Sigmoid colon (tissue), 7 donors: ENCODE results near the gene SPAG5. TPM values are rescaled to one million over a fixed set of nuclear protein-coding genes. Genes with fewer than 3 reads are reported as not detected.

ENCODE experiments used
- DNase-seq: peaks from one replicate; pipeline ENCODE4 v3.0.0-alpha.2; 2019
- H3K27ac ChIP-seq, 4 donors: fragments of 200-600 bp; sonication (generic); one replicate each; pipeline ENCODE4 v1.5.1; 2016 to 2019; ENCODE audit warnings: mild to moderate bottlenecking in 1 of 4
- H3K27me3 ChIP-seq, 3 donors: fragments of 200-600 bp; sonication (generic); one replicate each; pipeline ENCODE4 v1.5.1; 2019; ENCODE audit warnings: mild to moderate bottlenecking in 1 of 3
- H3K36me3 ChIP-seq, 4 donors: fragments of 200-600 bp; sonication (generic); one replicate each; pipeline ENCODE4 v1.5.1; 2016 to 2019
- H3K4me1 ChIP-seq, 4 donors: fragments of 200-600 bp; sonication (generic); one replicate each; pipeline ENCODE4 v1.5.1; 2017 to 2019
- H3K4me3 ChIP-seq, 4 donors: fragments of 200-600 bp; sonication (generic); one replicate each; pipeline ENCODE4 v1.5.1; 2017 to 2019; ENCODE audit warnings: mild to moderate bottlenecking in 2 of 4, moderate library complexity in 1 of 4
- H3K9me3 ChIP-seq, 4 donors: fragments of 200-600 bp in 3 of 4; sonication (generic) in 3 of 4; one replicate each; pipeline versions ENCODE4 v1.5.1 to v1.6.1; 2013 to 2019
- CTCF ChIP-seq, 4 experiments: fragments of 450-650 bp in 3 of 4; fragments of 200-600 bp in 1 of 4; IDR thresholded peaks; one replicate each; pipeline ENCODE4 v1.5.1; 2016 to 2019; ENCODE audit warnings: antibody characterized with exemption in 4 of 4, mild to moderate bottlenecking in 3 of 4, moderate library complexity in 2 of 4
- EP300 ChIP-seq, 4 donors: sonication (generic); formaldehyde crosslinking; IDR thresholded peaks; one replicate each; pipeline ENCODE4 v1.6.1; 2017; ENCODE audit warnings: antibody characterized with exemption in 4 of 4
- POLR2A ChIP-seq, 2 donors: fragments of 450-650 bp; IDR thresholded peaks; one replicate each; pipeline ENCODE4 v1.6.1; 2016; ENCODE audit warnings: antibody characterized with exemption in 2 of 2, mild to moderate bottlenecking in 2 of 2, moderate library complexity in 2 of 2
- POLR2AphosphoS5 ChIP-seq, 4 donors: sonication (generic); formaldehyde crosslinking; IDR thresholded peaks; one replicate each; pipeline ENCODE4 v1.6.1; 2017; ENCODE audit warnings: antibody characterized with exemption in 4 of 4
- WGBS, 2 donors: extraction: QIAGEN DNeasy Blood & Tissue Kit; methylation state at CpG; one replicate each; pipeline ENCODE4 v1.1.7; 2013; 5-methylcytosine and 5-hydroxymethylcytosine counted together
- intact Hi-C: fragments of 100-400 bp; cut with DNase I; formaldehyde crosslinking; loops from one replicate; pipeline ENCODE4 v1.15.1; 2023
- polyA plus RNA-seq, 3 donors: library from polyadenylated mRNA; stranded (reverse); fragments of 200-250 nt; gene quantifications; one replicate each; pipeline ENCODE4 v1.2.3, GENCODE V29; 2013
- total RNA-seq, 4 donors: library from RNA; depleted of rRNA; stranded (reverse); fragments of >200 nt; gene quantifications; one replicate each; pipeline ENCODE4 v1.1.0, GENCODE V29; 2016
- donor health status: healthy with polysubstance abuse.
- donor health status: Bipolar disorder and iron deficiency.
- donor health status: healthy.

Gene SPAG5
- total and polyA plus RNA-seq, 7 donors, result 0.33 to 35.2 (median 3.9) TPM

DNA sequence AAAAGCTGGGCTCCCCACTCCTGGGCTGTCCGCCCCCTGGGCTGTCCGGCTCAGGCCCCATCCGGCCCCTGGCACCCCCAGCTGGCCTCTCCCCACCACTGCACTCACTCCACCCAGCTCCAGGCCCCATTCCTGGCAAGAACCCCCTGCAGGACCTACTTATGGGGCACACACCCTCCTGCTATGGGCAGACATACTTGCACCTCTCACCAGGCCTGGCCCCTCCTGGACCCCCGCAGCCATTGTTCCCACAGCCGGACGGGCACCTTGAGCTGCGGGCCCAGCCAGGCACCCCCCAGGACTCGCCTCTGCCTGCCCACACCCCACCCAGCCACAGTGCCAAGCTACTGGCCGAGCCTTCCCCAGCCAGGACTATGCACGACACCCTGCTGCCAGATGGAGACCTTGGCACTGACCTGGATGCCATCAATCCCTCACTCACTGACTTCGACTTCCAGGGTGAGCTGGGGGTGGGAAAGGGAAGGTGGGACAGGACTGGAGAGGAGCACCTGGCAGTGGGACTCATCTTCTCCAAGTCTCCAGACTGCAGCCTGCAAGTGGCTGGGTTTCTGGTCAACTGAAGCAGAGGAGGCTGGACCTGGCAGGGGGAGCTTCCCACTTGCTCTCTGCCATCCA, 64.0 kb downstream of the SPAG5 start:
- Histone ChIP-seq H3K4me3 (no peak overlapping the region), H3K36me3 (no peaks in the 10 kb centered on the region), H3K4me1 (no peaks in the 10 kb centered on the region), H3K9me3 (no peaks in the 10 kb centered on the region), H3K27me3 (peaks cover 0 to 5% (median 0%) of the 10 kb centered on the region in 3 donors), H3K27ac (no peak overlapping the region)
- WGBS, 2 donors, result 90 to 92% methylated on average over 11 of the region's 11 CpGs
- intact Hi-C loops, result no loop called here
- no peak for TF ChIP-seq CTCF (IDR thresholded peaks at IDR 0.05)
- TF ChIP-seq POLR2A (IDR thresholded peaks at IDR 0.05), result no peak
- no peak for TF ChIP-seq POLR2AphosphoS5 (IDR thresholded peaks at IDR 0.05)
- no peak for TF ChIP-seq EP300 (IDR thresholded peaks at IDR 0.05)
- DNase-seq, result no peak

- Histone ChIP-seq H3K4me3 (no peak overlapping the region), H3K27ac (no peak overlapping the region), H3K9me3 (no peaks in the 10 kb centered on the region), H3K4me1 (no peaks in the 10 kb centered on the region), H3K36me3 (no peaks in the 10 kb centered on the region), H3K27me3 (peaks cover 0 to 5% (median 0%) of the 10 kb centered on the region in 3 donors)
- intact Hi-C loops, result no loop called here
- DNase-seq, result no peak
- 26 to 69% methylated on average over 16 of the region's 16 CpGs for WGBS, 2 donors
- TF ChIP-seq POLR2AphosphoS5 (IDR thresholded peaks at IDR 0.05) (no peak), POLR2A (IDR thresholded peaks at IDR 0.05) (no peak), CTCF (IDR thresholded peaks at IDR 0.05) (no peak), EP300 (IDR thresholded peaks at IDR 0.05) (no peak)
Observed at GRCh38 chr17:28533091-28533807, 65.6 kb downstream of the SPAG5 start.

GRCh38 chr17:28532050-28532960, 66.5 kb downstream of the SPAG5 start:
- WGBS, 2 donors, result 53 to 75% methylated on average over 7 of the region's 7 CpGs
- Histone ChIP-seq H3K27ac (no peak overlapping the region), H3K4me1 (no peaks in the 10 kb centered on the region), H3K4me3 (no peak overlapping the region), H3K36me3 (no peaks in the 10 kb centered on the region), H3K9me3 (no peaks in the 10 kb centered on the region), H3K27me3 (peaks cover 0 to 5% (median 0%) of the 10 kb centered on the region in 3 donors)
- DNase-seq, result no peak
- intact Hi-C loops, result no loop called here
- no peak for TF ChIP-seq POLR2AphosphoS5 (IDR thresholded peaks at IDR 0.05)
- TF ChIP-seq CTCF (IDR thresholded peaks at IDR 0.05), result no peak

- H3K27ac ChIP-seq, result no peak overlapping the region
- H3K9me3 ChIP-seq, result no peaks in the 10 kb centered on the region
- H3K4me3 ChIP-seq, result no peak overlapping the region
- WGBS, 2 donors, result 82 to 88% methylated on average over 7 of the region's 7 CpGs
- no peak for DNase-seq
- H3K27me3 ChIP-seq, result peaks cover 0 to 5% (median 0%) of the 10 kb centered on the region in 3 donors
- H3K36me3 ChIP-seq, result no peaks in the 10 kb centered on the region
- intact Hi-C loops, result no loop called here
- no peaks in the 10 kb centered on the region for H3K4me1 ChIP-seq
- TF ChIP-seq POLR2A (IDR thresholded peaks at IDR 0.05) (no peak), EP300 (IDR thresholded peaks at IDR 0.05) (no peak), CTCF (IDR thresholded peaks at IDR 0.05) (no peak), POLR2AphosphoS5 (IDR thresholded peaks at IDR 0.05) (no peak)
Observed at GRCh38 chr17:28530926-28531325, 67.9 kb downstream of the SPAG5 start.
